ENCODE results near the gene TNS4.

The TNS4 gene

DNA sequence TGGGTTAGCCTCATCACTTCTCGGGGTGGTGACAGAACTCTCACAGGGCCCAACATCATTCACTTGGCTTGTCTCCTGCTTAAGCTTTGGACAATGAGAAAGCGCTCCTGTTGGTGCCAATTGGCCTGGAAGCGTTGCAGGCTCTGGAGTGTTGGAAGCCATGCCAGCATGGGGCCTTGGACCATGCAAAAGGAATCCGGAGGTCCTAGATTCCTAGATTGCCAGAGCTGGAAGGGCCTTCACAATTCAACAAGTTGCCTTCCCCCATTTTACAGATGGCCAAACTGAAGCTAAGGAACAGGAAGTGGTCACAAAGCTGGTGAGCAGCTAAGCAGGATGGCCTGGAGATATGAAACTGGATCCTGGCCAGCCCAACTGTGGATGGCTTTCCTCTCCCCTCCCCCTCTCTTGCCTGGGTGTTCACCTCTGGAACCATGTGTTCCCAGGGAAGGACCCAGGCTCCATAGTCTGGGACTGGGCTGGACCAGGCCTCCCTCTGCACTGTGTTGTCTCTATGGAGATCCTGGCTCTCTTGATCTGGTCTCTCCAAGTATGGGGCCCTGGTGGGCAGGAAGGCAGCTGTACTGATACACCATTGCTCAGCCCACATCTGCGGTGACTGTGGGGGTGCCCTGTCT, 64.2 kb downstream of the TNS4 start:
- DNase-seq (ENCODE audit: low read depth in 2 of 2), result no peak

DNA sequence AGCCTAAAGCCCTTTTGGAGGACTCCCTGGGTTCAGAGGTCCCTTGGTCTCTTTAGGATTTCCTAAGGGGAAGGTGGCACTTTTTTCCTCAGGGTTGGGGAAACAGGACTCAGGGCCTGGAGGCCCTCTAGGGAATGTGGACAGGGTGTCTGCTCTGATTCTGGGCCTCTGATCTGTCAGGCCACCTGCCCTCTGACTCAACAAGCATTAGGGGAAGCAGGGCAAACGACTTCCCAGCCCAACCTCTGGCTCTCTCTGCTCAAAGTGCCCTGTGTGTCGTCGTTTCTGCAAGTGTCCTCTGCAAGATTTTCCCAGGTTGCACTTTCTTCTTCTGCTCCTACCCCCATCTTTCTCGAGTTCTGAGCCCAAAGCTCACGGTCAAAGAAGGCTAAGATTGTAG, 64.8 kb downstream of the TNS4 start:
- no peak for DNase-seq (ENCODE audit: low read depth in 2 of 2)

DNA sequence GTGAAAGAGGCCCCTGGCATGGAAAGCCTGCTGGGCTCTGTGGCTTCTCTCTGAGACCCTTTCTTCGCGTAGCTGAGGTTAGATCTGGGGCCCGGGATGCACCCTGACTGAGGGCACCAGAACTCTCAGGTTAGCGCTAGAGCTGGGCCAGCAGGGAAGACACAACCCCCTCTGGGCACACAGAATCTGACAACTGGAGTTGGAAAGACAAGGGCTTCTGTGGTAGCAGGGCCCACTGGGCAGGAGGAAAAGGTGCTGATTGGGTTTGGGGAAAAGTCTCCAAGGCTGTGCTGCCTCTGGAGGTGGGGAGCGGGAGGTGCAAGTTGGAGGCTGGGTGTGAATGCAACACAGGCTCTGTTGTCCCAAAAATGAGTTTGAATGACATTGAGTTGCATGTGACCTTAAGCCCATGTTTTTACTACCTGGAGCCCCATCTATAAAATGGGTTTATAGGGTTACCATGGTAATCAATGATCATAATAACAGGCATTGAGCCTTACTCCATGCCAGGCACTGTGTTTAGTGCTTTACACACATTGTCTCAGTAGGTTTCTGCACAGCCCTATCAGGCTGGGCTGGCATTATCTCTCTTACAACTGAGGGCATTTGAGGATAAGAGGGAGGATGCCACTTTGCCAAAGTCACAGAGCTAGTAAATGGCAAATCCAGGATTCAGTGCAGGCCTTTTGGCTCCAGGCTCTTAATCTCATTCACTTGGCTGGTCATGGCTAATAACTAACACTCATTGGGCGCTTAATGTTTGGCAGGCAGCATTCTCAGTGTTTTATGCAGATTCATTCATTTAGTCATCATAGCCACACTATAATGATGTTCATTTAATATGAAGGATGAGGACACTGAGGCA, 67.6 kb downstream of the TNS4 start:
- no peak for DNase-seq (ENCODE audit: low read depth in 2 of 2)

DNA sequence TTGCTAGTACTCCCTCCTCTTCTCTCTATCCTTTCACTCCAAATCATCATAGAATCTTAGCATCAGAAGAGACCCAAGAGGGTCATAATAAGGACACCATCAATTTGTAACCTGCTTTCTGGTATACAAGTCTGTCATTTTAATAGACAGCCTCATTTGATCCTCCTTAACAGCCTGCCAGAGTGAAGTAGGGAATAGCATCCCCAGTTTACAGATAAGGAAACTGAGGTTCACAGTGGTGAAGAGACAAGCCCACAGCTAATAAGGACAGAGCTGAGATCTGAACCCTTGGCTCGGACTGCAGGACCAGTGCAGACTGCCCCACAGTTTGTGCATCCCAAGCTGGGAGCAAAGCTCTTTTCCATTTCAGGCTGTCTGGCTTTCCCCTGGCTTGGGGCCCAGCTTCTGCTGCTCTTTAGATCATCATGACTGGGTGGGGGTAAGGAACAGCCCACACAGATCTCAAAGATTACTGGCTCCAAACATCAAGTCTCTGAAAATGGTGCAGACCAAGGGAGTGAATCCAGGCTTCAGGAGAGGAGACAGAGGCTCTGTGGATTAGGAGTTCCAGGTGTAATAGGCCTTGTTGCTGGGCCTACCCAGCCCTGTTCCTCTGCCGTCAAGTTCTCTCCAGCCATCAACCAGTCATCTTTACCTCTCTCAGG, 68.4 kb downstream of the TNS4 start:
- no peak for DNase-seq (ENCODE audit: low read depth in 2 of 2)

DNA sequence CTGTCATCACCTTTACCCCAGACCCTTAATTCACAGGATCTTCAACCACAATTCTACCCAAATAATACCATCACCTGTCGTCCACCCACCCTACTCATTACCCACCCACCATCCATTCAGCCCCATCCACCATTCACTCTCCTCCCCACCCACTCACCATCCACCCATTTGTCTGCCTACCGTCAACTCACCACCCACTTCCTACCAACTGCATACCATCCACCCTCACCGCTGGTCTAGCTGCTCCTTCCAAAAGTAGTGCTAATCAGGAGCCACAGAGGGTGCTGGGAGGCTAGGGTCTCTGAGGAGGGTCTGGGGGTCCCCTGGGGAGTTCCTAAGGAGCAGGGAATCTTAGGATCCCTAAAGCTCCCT, 70.2 kb downstream of the TNS4 start:
- DNase-seq (ENCODE audit: low read depth in 2 of 2), result no peak

DNA sequence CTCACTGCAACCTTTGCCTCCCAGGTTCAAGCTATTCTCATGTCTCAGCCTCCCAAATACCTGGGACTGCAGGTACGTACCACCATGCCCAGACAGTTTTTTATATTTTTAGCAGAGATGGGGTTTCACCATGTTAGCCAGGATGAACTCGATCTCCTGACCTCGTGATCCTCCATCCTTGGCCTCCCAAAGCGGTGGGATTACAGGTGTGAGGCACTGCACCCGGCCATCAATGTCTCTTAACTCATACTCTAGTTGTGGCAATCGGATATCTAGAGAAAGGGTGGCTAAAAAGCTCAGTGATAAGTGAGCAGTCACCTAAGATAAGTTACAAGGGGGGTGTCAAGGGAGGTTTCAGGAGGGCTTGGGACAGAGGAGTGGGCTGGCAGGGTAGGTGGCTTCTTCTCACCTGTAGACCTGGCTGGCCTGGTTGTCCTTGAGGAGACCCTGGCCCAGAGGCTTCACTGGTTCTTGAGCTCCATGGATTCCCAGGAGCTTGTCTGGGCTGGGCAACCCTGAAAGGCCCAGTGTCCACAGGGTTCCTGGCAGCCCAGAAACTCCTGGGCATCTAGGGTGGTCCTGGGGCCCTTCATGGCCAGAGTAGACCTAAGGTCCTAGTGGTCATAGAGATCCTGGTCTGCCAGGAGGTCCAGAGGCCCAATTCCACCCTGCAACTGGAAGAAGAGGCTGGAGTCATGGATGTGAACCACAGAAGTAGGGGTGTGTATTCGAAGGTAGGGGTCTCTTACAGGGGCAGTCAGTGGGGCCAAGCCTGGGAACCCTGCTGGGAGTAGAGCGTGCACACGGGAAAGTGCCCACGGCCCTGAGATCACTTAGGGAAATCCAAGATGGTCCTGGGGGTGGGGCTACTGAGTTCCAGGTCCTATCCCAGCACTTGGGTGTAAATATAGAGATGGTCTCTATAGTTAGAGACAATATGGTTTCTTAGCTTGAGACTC, 70.9 kb downstream of the TNS4 start:
- DNase-seq (ENCODE audit: low read depth in 2 of 2), result no peak

DNA sequence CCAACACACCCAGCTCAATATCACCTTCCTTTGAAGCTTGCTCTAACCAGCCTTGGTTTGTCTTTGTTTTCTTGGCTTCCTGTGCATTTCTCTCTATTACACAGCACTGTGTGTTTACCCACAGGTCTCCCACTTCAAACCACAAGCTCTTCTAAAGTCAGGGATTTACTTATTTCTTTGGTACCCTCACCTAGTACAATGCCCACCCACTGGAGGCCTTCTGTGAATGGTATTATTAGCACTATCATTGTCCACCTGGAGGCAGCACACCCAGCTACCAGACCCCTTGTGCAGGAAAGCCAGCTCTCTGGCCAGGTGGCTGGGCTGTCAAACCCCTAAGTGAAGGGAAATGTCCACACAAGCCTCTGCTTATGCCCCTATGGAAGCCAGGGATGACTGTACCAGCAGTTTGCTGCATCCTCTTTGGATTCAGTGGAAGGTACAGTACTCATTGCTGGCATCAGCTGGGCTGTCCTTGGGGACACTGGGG, 74.4 kb downstream of the TNS4 start:
- DNase-seq (ENCODE audit: low read depth in 2 of 2), result no peak
